Panc1 (cell line): ENCODE data around the gene TAAR6.

ENCODE experiments used
- CTCF ChIP-seq: fragments of 450-650 bp; IDR thresholded peaks from 2 replicates; pipeline ENCODE4 v1.5.1; 2017; ENCODE audit warnings: mild to moderate bottlenecking
- POLR2AphosphoS5 ChIP-seq: IDR thresholded peaks from 2 replicates; pipeline ENCODE4 v1.6.1; 2012; ENCODE audit warnings: mild to moderate bottlenecking, low read depth, low read length, moderate library complexity
- REST ChIP-seq, 2 experiments: IDR thresholded peaks; 2 replicates each; pipeline ENCODE4 v1.6.1; 2011 to 2012; ENCODE audit warnings: low read depth in 2 of 2, control low read depth in 1 of 2, low read length in 1 of 2, mild to moderate bottlenecking in 1 of 2, moderate library complexity in 1 of 2; ENCODE audit not compliant: insufficient read depth in 1 of 2
- SIN3A ChIP-seq: IDR thresholded peaks from 2 replicates; pipeline ENCODE4 v1.6.1; 2012; ENCODE audit warnings: low read depth, mild to moderate bottlenecking, low read length, moderate library complexity, borderline replicate concordance; ENCODE audit not compliant: insufficient read depth
- TCF7L2 ChIP-seq: IDR thresholded peaks from 2 replicates; pipeline ENCODE4 v1.6.1; 2011; ENCODE audit warnings: mild to moderate bottlenecking, low read depth, low read length, inconsistent platforms

- no peak for TF ChIP-seq REST (IDR thresholded peaks at IDR 0.05; ENCODE audit: insufficient read depth in 1 of 2, low read depth in 2 of 2, low read length in 1 of 2)
- TF ChIP-seq CTCF, result no peak
- TF ChIP-seq POLR2AphosphoS5, result no peak
- TF ChIP-seq TCF7L2, result no peak
- no peak for TF ChIP-seq SIN3A
These were observed 21.2 kb upstream of the TAAR6 start for GRCh38 chr6:132548746-132549463.
